DMS53 treated with DMSO at 0.1 percent for 48 hours (cell line): ENCODE measurements around the gene PRICKLE2.

ENCODE experiments used
- DNase-seq: peaks from one replicate; lab custom pipeline; 2025; ENCODE audit not compliant: unreplicated experiment; lab: John Stamatoyannopoulos, UW

PRICKLE2 gene

DNA sequence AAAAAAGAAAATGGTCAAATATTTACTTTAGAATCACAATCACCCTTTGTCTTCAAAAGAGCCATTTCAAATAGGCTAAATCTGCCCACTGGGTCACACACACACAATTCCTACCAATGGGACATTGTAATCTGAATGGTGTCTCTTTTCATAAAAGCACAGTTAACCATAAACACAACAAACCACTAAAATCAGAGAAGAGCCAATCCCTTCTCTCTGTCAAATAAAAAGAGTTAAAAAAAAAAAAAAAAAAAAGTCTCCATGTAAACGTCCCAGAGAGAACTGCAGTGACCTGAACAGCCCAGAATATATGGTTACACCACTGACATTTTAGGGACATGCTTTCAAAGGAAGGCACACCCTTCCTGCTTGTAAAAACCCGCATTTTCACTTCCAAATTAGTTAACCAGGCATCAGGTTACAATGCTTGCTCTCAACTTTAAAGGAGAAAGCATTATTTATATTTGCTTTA is 63.7 kb downstream of the PRICKLE2 start:
- no peak for DNase-seq

DNA sequence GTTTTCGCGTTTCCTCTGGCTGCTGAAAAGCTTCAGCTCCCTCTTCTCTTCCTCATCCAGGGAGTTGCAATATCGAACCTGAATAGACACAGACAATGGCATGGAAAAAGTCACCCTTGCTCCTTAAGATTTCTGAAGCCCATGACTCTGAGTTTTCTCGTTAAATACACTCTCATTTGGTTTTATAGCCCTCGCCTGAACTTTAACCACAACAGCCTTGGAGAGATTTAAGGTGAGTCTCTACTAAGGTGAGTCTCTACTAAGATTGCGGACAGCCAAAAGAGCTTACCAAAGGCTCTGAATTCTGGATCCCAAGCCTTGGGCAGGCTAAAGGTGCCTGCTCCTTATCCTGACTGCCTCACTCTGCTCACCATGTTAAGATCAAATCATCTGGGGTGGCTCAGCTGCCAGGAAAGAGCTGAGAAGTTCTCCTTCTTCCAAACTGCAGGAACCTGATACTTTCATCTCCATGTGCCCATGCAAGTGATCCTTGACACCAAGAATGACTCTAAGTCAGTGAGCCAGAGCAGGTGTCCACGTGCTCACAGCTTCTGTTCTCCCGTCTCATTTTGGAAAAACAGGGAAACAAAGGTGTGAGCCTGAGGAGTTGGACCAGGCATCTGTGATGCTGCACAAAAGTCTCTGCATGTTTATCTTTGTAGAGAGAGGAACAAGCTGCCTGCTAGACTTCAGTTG is 65.1 kb downstream of the PRICKLE2 start:
- no peak for DNase-seq

GRCh38 chr3:64158334-64158733 is 66.9 kb downstream of the PRICKLE2 start:
- DNase-seq, result no peak

DNA sequence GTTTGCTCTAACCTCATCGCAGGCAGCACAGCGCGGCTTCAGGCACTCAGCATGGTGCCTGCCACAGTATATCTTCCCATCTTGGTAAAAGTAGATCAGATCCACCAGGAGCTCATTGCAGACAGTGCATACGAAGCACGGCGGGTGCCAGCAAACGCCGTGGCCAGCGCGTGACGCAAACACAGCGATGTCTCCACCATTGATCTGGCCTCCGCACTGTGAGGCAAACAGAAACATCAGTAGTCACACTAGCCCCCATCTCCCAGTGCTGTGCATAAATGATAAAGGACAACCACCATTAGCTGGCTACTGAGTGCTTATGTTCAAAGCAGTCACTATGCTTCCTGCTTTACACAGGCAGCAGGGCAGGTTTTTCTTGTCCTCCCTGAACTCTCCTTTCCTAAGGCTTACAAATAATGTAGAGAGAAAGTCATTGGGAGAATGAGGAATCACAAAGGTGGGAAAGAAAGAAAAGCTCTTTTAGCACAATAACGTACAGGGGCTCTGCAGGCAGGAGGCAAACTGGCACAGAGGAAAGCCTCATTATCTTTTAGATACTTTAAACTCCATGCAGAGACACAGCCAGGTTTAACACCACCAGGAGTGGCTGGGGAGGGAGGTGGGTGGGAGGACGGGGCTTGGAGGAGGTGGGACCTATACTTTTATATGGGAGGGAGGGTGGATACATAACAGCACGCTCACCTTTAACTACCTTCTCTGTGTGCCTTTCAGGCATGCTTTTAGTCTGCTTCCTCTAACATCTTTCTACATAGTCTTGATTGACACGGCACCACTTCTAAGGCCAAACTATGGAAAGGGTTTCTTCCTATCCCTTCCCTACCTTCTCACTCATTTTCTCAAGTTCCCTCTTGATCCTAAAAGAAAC is 67.9 kb downstream of the PRICKLE2 start:
- no peak for DNase-seq

DNA sequence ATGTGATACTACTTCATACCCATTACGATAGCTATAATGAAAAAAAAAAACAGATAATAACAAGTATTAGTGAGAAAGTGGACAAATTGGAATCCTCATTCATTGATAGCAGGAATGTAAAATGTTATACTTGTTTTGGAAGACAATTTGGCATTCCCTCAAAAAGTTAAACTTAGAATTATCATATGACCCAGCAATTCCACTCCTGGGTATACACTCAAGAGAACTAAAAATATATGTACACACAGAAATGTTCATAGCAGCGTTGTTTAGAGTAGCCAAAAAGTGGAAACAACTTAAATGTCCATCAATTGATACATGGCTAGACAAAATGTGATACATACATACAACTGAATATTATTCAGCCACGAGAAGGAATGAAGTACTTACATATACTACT is 69.9 kb downstream of the PRICKLE2 start:
- DNase-seq, result no peak

- DNase-seq, result no peak
Observed at GRCh38 chr3:64152676-64153466, 72.4 kb downstream of the PRICKLE2 start.

GRCh38 chr3:64152086-64152485 is 73.2 kb downstream of the PRICKLE2 start:
- no peak for DNase-seq

GRCh38 chr3:64151342-64151871 is 73.9 kb downstream of the PRICKLE2 start:
- no peak for DNase-seq

GRCh38 chr3:64150623-64151207 is 74.6 kb downstream of the PRICKLE2 start:
- DNase-seq, result peak; percentile 55

- DNase-seq, result no peak
Observed at GRCh38 chr3:64149886-64150285, 75.4 kb downstream of the PRICKLE2 start.

DNA sequence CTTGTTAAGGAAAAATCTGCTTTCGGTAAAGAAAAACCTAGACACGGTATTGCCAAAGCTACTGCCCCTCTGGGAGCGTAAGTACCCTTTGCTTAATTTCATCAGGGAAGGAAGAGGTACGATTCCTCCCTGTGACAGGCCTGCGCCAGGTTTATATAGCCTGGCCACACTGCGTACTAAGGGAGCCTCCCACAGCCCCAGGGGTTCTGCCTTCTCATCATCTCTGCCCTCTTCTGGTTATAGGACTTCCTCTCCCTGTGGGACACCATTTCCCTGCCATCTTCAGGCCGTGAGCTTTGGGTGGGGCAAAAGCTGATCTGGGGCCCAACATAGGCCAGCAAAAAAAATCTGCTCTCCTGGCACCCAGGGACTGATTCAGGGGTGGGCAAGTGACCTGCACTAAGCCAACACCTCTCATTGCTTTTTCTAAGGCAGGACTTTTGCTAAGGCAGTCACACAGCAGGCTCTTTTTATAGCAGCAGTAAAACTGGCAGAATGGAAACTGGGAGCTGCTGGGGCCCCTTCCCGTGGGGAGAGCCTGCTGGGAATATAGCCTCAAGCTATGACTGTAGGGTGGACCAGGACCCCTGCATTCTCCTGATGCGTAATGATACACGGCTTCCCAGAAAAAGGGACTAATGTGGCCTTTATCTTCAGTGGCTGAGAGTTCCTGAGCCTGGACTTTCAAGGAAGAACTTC is 76.2 kb downstream of the PRICKLE2 start:
- no peak for DNase-seq

- DNase-seq, result no peak
Observed at GRCh38 chr3:64147211-64147610, 78.1 kb downstream of the PRICKLE2 start.

DNA sequence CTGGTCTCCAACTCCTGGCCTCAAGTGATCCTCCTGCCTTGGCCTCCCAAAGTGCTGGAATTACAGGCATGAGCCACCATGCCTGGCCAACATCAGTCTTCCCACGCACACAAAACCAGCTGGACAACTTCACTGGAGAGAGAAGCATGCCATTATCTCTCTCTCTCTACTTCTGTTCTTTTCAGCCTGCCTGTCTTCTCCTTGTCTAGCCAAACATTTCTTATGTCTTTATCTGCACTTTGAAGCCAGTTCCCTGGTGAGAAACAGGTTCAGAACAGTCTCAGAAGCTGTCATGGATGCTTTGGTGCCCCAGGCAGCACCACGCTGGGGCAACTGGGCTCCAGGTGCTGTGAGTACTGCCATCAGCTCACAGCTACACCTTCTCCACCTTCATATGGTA is 79.8 kb downstream of the PRICKLE2 start:
- DNase-seq, result no peak

DNA sequence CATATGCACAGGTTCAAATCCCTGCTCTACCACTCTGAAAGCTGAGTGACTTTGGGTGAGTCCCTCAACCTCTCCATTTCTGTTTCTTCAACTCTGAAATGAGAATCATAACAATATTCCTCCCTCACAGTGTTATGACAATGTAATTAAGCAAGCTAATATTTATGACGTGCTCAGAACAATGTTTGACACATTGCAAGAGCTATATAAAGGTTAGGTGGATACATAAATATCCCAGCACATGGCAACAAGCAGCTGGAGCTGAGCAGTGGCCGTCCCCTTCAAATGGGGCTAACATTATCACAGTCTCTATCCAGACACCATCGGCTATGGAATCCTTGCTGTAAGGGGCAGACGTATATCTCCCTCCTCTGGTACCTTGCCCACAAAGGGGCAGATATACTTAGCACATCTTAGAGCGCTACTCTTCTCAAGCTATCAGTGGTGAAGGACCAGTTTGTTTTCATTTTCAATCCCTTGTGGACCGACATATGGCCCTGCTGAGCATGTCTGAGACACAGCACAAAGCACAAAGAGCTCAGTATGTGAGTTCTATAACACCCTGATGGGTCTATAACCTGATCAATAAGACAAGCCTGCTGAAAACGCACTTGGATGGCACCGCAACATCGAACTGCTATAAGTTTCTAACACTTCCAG is 80.9 kb downstream of the PRICKLE2 start:
- DNase-seq, result no peak

DNA sequence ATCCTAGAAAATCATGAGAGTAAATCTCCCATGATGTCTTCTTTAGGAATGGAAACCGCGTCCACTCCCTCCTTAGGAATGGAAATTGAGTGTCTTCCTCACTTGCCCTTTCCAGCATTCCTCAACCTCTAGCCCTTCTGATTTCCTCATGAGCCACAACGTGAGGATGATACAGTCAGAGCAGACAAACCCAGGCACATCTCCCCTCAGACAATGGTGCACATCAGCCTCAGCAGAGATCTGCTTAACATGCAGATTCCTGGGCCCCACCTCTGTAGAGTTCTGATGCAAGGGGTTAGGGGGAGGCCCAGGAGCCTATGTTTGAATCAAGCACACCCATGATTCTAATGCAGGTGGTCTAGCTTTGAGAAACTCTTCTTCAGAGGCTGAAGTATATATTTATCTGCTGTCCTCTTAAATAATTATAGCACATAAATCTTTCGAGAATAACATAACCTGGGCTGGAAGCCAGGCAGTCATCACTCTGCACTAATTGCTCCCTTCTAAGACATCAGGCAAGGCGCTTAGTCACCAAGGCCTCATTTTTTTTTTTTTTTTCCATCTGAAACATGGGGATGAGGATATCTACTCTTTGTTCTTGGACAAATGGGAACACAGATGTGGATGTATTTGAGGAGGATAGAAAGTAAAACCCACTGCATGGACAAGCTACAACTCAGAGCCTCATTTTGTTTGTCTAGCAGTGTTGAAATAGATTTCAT is 81.7 kb downstream of the PRICKLE2 start:
- no peak for DNase-seq

- no peak for DNase-seq
Observed at GRCh38 chr3:64141476-64141875, 83.8 kb downstream of the PRICKLE2 start.

- DNase-seq, result no peak
Observed at GRCh38 chr3:64140651-64141050, 84.6 kb downstream of the PRICKLE2 start.

DNA sequence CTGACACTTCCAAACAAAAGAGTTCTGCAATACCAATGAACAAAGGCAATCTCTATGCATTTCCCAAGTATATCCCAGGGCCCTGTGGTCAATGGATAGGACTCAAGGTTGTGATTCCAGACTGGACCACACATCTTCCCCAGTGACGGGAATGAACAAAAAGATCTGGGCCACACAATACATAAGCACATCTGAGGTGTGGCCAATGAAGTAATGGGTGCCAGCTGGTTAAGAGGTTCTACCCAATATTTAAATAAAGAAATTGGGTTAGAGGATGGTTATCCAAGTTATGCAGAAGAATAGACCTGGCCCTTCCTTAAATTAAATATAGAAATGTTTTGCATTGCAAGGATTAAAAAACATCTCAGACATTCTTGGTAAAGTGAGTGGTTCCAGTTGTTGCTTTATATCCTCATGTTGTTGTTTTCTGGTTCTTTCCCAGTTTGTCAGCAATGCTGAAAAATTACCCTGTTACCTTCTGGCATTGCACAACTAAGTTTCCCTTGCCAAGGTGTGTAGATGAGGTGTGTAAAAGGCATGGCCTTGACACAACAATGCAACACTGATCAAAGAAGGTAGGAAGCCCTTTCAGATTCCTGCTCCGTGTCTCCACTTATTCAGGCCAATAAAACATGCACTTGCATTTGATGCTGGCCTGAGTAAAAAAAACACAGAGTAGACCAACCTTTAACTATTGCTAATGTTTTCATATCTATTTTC is 86.5 kb downstream of the PRICKLE2 start:
- DNase-seq, result no peak
